GM21717 (cell line): ENCODE results near the gene KCTD18.

ENCODE experiments used
- ATAC-seq: cut with Tn5 transposase; IDR thresholded peaks from one replicate; pipeline ENCODE4 v1.9.1; 2021; ENCODE audit warnings: mild to moderate bottlenecking, moderate library complexity; ENCODE audit not compliant: unreplicated experiment

The KCTD18 gene

GRCh38 chr2:200486529-200486928 is 23.3 kb downstream of the KCTD18 start:
- ATAC-seq, result no peak

- no peak for ATAC-seq
Measured at GRCh38 chr2:200484934-200485333, 24.9 kb downstream of the KCTD18 start.

GRCh38 chr2:200483729-200484198 is 26.1 kb downstream of the KCTD18 start:
- ATAC-seq, result no peak

DNA sequence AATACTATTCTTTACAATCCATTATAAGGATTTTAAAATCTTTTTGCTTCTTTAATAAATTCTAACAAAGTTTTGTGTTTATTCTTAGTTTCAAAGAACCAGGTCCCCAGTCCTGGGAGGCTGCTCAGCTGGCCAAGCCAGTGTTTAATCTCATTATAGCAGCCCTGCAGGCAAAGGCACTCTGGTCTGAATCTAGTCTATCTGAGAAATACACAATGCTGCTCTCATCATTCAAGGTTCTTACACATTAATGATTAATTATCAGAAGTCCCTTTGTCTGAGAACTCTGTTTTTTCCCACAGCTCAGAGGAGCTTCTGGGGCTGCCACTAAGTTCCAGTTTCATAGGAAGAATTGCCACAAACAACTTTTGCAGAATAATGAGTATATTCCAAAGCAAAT is 27.7 kb downstream of the KCTD18 start:
- ATAC-seq, result no peak

DNA sequence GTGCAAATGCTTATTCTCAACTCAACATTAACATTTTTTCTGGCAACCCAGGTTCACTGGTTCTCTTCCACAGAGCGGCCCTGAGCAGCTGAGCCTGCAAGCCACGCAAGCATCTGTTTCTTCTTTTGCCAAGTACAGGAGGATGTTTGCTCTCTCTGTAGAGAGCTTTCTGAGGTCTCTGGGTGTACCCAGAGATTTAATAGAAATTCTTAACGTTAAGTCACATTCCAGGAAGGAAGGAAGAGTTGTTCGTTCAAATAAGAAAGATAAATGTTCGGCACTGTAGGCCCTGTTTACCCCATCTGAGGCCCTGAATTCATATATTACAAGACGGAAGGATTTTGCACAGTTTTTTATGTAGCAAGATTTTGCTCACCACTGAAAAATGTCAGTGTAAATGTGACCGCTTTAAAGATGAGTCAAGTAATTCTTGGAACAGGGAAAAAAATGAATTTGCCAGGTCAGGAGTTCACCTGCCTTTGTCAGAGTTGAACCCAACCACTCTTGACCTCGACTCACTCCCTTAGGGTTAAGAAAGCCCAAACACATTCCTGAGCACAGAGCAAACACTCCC is 30.1 kb downstream of the KCTD18 start:
- ATAC-seq, result no peak

DNA sequence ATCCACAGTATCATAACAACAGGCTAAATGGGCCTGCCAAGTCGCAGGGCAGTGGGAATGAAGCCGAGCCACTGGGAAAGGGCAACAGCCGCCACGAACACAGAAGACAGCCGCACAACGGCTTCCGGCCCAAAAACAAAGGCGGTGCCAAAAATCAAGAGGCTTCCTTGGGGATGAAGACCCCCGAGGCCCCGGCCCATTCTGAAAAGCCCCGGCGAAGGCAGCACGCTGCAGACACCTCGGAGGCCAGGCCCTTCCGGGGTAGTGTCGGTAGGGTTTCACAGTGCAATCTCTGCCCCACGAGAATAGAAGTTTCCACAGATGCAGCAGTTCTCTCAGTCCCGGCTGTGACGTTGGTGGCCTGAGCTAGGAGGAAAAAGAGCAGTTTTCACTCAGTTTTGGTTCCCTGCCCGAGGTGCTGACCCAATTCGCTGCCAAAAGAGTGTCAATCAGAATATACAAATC is 32.2 kb downstream of the KCTD18 start:
- ATAC-seq, result no peak

DNA sequence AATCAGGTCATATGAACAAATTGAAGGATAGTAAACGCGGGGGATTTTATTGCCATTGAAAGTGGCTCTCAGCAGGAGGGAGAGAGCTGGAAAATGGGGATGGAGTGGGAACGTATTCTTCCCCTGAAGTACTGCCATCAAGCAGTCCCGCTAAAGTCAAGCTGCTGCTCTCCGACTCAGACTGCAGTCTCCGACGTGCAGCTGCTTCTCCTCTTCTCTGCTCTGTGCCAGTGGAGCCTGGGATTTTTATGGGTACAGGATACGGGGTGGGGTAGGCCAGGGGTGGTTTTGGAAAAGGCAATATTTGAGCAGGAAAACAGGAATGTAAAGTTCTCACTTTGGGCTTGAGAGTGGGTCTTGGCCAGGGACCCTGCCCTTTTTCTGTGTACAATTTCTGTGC is 33.0 kb downstream of the KCTD18 start:
- ATAC-seq, result no peak

GRCh38 chr2:200475795-200476194 is 34.1 kb downstream of the KCTD18 start:
- ATAC-seq, result no peak

GRCh38 chr2:200472853-200473464 is 36.9 kb downstream of the KCTD18 start:
- ATAC-seq, result no peak

GRCh38 chr2:200471928-200472645 is 37.8 kb downstream of the KCTD18 start:
- ATAC-seq, result peak; percentile 22

DNA sequence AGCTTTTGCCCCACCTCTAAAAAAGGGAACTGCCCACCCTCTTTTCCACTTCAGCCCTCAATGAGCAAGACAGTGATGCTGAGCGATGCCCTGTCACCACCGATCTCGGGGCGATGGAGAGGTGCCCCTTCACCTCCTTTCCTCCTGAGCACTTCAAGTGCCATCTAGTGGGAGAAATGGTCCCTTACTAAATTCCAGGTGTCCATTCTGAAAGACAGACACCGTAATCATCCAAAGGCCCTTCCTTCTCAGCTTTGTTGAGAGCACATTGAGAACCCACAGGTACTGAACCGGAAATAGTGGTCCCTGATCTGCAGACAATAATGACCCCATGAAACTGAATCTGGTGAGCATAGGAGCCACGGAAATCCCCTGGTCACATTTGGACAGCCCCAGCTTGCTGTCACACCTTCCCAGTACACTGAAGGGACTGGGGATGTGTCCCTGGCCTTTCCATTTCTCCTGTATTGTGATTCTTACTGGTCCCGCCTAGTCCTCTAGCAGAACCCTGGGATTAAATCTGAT is 38.5 kb downstream of the KCTD18 start:
- peak; percentile 84 for ATAC-seq

DNA sequence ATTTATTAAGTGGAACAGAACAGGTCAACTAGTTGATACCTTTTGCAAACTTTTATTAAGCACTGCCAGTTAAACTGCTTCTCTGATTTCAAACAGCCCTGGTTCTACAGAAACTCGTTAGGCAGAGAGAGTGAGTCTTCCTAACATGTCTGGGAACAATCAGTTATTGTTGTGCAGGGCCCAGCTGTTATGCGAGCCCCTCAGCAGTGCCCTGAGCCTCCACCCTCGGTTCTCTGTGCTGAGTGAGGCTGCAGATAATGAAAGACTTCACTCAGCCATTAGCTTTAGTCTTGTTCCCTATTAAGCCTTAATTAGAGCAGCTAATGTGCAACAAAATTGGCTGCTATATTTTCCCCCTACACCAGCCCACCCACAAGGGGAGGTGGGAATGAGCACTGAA is 39.6 kb downstream of the KCTD18 start:
- ATAC-seq, result no peak

DNA sequence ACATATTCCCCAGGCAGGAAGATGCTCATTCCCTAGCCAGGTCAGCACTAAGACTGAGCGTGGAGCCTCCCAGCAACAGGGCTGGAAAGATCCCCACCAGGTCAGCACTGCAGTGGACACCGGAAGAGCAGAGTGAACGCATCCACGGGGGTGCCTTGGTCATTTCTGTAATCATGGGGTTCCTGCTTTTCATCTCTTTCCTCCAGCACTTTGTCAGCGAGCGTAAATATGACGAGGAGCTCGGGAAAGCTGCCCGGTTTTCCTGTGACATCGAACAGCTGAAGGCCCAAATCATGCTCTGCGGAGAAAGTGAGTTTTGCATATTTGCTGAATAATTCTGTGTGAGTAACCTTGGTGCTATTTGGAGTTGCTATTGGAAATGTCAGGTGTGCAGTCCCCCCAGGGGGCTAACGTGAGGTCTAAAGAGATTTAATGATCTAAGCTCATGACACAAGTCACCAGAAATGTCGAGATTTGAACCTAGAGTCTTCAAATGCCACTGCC is 40.1 kb downstream of the KCTD18 start:
- ATAC-seq, result no peak

GRCh38 chr2:200467806-200468681 is 41.8 kb downstream of the KCTD18 start:
- ATAC-seq, result no peak

GRCh38 chr2:200466425-200467418 is 43.1 kb downstream of the KCTD18 start:
- ATAC-seq, result no peak

DNA sequence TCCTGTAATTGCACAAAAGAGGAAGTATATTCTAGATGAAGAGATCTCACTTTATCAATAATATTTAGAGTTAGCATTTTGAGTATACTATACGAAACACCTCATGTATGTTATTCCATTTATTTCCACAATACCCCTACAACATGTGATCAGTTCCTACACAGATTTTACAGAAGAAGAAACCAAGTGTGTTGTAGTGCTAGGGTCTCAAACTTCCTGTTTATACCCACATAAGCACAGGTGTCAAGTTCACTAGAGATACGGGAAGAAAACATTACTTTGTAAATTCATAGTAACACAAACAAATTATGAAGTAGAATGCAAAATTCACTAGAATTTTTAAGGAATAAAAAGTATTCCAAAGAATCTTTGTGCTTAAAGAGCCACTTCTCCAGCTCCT is 46.4 kb downstream of the KCTD18 start:
- no peak for ATAC-seq

DNA sequence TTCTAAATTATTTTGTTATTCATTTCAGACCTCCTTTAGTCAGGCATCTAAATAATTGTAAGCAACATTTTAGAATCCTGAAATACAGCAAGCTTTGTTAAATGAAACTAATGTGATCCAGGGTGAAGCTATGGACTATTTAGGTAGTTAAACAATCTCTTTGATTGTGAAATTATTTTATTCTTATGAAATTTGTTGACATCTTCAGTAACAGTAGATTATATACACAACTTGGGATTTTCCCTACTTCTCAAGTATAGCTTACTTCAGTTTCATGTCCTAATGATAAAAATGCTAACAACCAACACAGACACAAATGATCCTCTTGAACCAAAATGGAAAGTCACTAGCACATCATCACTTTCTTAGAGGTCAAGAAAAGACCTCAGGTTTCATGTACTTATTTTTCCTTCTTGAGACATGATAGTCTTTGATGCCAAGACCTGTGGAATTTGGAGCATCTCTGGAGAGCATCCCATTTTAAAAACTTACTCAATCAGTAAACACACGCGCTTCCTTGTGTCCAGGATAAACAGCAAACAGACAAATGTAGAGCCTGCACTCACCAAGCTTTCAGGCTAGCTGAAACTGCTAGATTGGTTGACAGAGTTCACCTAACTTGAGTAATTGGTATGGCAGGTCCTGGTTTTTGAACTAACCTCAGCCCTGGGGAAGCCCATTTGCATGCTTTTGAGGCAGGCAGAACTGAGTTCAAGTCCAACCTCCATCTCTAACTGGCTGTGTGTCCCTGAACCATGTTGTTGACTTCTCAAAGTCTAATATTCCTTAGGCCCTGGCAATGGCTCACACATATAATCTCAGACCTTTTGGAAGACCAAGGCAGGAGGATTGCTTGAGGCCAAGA is 47.8 kb downstream of the KCTD18 start:
- ATAC-seq, result no peak

DNA sequence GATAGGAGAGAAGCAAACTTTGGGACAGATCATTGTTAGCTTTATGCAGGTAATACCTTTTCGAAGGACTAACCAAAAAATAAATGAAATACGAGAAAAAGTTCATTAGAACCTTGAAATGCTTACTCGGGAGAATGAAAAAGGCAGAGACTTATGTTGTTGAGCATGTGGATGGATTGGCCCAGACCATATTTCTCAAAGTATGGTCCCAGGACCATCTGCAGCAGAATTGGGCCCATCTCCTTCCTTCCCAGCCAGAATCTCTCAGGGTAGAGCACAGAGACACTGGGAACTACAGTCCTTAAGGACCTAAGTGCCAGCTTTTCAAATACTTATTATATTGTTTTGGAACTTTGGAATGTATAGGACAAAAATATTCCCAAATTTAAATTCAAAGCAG is 50.8 kb downstream of the KCTD18 start:
- no peak for ATAC-seq

DNA sequence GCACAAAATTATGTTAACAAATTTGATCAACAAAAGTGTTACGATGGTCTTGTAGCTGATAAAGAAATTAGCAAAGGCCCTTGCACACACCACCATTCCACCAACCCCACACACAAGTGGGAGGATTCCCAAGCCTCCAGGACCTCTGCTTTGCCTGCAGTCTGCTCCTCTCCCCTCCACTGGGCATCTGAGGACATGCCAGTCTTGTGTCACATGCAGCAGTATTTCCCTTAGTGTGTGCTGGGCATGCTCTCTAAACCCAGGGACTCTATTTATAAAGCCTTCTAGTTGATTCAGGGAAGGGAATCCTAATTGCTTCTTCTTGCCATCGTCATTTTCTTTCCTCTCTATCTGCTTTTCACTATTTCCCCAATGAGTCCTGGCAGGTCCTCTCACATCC is 53.3 kb downstream of the KCTD18 start:
- no peak for ATAC-seq
